NCI-H2107 treated with DMSO at 0.1 percent for 48 hours (cell line): ENCODE measurements around the gene WHRN.

Experiments used
- DNase-seq: peaks from one replicate; lab custom pipeline; 2025; ENCODE audit not compliant: unreplicated experiment; lab: John Stamatoyannopoulos, UW

The WHRN gene

DNA sequence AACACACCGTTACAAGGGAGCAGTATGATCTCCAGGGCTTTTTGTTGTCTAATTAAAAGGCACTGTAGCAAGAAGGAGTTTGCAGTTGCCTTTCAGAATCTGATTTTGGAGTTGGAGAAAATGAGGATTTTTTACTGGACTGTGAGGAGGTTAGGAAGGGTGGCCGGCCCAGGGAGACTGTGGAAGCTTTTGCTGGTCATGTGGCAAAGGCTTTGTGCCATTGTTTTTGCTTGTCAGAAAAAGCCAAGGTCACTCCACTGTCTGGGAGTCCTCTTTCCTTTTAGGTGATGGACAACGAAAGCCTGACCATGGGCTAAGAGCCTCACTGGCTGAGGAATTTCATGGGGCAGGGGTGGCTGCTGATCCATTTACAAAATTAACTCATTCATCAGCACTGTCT lies 10.3 kb upstream of the WHRN start:
- no peak for DNase-seq

DNA sequence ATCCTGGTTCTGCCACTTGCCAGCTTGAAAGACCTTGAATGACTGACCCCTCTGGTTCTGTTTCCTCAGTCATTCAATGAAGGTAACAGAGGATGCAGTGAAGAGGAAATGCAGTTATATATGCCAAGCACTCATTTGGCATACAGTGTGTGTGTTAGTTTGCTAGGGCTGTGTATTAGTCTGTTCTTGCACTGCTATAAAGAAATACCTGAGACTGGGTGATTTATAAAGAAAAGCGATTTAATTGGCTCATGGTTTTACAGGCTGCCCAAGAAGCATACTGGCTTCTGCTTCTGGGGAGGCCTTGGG lies 8.6 kb upstream of the WHRN start:
- DNase-seq: no peak

DNA sequence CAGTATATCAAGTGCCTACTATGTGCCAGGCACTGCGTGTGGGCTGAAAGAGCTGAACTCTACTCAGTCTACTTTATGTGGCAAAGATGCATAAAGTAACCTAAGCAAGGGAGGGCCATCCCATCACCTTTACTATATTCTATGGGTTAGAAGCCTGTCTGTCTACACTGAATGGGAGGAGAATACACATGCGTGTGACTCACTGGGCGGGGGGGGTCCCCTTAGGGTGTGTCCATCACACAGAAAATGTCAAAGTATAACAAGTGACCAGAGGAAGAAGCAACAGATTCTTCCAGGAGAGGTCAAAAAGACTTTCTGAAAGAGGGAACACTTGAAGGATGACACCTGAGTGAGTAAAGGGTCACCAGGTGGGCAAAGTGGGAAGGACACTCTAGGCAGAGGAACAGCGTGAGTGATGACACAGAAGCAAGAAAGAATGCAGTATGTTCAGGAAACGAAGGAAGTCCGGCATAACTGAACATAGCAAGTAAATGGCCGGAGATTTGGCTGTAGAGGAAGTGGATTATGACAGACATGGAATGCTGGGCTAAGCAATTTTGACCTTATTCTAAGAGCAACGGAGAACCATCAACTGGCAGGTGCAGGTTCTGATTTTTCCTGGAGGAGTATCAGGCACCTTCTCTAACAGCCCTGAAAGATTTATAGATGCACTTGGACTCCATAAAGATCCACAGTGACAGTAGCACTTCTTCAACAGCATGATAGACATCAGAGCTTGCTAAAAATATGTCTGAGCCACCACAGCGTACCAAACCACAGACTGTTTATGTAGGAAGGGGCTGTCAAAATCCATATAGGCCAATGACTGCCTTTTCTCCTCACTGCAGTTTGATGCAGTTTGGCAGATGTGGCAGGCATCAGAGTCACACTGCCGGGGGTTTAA lies 8.0 kb upstream of the WHRN start:
- DNase-seq: no peak

DNA sequence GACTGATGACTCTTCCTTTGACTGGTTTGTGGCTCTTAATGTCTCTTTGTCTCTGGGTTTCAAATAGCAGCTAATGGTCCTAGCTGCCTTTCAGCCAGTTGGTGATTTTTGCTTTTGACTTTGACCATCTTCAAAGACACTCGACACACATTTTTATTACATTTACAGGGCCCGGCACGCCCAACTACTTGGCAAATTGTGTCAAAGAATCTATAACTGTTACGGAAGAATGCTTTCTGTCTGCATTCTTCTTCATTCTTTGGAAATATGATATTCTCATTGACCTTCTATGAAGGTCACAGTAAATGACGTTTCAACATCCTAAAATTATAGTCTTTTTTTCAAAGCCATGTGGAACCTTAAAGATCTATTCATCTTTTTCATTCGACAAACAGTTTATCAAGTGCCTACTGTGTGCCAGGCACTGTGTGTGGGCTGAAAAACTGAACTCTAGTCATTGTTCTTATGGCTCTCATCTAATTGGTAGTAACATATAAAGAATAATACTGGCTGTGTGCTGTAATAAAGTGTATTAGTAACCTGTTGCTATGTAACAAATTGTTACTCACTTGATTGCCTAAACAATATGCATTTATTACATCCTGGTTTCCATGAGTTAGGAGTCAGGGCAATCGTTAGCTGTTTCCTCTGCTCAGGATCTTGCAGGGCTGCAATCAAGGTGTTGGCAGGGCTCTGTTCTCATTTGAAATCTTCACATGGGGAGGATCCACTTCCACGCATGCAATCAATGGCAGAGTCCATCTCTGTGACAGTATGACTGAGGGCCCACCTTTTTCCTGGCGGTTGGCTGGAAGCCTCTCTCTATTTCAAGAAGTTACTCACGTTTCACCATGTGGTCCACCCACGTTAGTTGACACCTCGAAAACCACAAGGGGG lies 7.0 kb upstream of the WHRN start:
- no peak for DNase-seq

DNA sequence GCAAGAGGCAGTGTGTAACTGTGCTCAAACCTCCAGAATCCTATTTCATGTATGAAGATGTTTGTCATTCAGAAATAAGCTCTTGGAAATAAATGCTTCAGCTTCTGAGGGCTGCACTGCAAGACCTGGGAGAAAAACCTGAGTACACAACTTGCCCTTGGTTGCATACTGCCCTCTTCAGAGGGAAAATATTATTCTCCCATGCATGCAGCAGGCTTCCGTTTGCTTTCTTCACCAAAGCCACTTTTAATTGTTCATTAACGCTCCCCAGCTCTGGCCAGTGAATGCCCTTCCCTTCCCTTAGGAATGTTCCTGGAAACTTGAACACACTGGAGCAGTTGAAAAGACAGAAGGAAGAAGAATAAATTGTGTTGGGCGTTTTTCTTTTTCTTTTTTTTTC lies 2.5 kb upstream of the WHRN start:
- peak; percentile 61 for DNase-seq

DNA sequence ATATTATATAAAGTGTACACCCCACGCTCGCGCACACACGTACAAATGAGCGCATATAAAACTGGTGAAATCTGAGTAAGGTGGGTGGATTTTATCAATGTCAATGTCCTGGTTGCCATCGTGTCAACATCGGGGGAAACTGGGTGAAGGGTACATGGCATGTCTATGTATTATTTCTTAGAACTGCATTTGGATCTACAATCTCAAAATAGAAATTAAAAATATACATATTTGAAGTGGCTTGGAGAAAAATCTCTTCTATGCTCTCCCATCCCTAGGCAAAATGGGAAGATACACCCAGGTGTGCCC lies 763 bp upstream of the WHRN start:
- no peak for DNase-seq

DNA sequence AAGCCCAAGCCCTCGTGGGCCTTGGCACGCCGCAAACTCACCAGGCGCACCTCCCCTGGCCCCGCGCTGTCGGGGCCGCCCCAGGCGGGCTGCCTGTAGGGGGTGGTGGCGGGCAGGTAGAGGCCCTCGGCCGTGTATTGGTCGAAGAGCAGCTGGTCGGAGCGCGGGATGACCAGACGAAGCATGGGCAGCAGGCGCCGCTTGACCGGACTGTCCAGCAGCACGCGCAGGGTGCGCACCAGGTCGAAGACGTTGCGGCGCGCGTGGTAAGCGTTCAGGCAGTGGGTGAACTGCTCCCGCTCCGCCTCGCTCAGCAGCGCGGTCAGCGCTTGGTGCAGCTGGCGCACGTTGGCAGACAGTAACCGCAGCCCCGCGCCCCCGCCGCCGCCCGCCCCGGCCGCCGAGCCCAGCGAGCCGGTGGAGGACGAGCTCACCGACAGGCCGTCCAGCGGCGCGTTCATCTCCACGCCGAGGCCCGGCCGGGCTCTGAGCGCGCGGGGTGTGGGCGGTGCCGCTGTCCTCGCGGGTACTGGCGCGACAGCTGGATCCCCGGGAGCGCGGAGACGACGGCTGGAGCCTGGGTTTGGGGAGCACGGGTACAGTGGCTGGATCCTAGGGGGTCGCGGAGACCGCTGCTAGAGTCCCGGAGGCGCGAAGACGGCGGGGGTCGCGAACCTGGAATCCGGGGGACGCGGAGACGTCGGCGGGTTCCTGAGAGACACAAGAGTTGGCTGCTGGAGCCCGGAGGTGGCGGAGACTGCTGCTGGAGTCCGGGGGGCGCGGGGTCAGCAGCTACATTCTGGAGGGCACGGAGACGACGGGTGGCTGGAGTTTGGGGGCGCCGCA lies 709 bp downstream of the WHRN start:
- DNase-seq: no peak

DNA sequence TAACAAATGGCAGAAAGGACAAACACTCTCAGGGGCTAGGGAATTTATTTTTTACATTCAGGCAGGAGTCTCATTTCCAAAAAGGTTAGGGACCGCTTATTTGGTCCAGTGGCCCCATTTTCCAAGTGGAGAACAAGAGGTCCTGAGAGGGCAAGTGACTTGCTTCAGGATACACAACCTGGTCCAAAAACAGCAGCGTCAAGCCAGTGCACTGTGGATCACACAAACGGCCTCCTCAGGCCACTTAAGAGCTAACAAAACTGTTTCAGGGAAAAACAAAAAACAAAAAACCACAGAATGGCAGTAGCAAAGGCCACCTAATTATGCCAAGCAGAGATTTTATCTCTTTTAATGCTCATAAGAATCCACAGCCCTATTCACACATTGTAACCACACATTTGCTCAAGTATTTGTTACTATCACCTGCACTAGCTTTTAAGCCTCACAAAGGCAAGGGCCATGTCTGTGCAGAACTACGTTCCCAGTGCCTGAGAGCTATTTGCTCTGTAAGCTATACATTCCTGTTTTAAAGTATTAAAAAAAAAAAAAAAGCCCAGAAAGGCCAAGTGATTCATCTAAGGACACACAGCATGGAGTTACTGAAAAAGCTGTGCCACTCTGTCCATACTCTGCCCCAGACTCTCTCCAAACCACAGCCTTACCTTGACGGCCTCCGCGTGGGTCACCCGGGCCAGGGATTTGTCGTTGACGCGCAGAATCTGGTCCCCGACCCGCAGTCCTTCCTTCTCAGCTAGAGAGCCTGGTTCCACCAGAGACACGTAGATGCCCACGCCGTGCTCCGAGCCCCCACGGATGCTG lies 1.5 kb downstream of the WHRN start:
- peak; percentile 38 for DNase-seq

DNA sequence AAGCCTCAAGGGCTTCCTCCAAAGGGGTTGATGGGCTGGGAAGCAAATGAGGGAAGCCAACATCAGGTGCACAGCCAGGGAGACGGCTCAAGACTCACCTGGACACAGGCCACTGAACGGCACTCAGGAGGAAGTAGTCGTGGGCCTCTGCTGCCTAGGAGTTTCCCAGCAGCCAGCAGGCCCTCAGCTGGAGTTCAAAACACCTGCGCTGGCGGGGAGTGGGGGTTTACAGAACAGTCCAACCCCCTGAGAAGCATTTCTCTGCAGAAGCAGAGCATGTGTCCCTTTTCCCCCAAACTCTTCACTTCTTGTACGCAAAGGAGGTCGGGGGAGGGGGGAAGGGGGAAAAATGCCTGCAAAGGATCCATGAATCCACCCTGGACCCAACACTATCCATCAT lies 2.3 kb downstream of the WHRN start:
- peak; percentile 29 for DNase-seq

DNA sequence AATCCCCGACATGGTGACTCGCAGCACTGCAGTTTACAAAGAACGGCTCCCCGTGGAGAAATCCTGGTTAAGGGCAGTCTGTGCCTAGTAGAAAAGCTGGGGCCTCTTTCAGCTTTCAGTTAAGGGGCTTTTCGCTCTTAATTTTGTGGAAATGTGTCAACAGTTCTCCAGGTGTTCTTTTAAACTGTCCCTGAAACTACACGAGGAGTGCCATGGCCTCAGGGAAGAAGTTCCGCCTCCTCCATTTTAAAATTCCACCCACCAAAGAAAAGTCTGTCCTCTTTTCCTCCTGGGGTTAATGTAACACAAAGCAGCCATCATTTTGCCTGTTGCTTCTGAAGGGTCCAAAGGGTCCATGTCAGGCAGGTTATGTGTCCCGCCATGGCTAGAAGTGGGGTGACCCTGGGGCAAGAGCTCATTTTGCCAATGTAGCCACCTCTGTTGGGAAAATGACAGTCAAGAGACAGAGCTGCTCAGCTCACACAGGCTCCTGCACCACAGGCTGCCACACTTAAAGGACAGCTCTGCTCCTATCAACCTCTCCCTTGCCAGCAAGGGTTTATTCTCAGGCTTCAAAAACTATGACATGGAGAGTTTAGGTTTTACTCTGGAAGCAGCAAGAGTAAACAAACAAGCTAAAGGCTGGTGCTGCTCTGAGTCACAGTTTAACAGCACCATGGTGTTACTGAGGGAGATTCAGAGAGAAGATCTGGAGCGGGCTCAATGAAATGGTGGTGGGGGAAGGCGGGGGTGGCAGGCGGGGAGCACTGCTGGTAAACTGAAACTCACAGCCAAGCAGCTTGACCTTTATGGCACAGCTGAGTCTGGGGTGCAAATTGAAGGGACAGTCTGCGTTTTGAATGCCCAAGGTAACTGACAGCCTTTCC lies 3.2 kb downstream of the WHRN start:
- DNase-seq: no peak

DNA sequence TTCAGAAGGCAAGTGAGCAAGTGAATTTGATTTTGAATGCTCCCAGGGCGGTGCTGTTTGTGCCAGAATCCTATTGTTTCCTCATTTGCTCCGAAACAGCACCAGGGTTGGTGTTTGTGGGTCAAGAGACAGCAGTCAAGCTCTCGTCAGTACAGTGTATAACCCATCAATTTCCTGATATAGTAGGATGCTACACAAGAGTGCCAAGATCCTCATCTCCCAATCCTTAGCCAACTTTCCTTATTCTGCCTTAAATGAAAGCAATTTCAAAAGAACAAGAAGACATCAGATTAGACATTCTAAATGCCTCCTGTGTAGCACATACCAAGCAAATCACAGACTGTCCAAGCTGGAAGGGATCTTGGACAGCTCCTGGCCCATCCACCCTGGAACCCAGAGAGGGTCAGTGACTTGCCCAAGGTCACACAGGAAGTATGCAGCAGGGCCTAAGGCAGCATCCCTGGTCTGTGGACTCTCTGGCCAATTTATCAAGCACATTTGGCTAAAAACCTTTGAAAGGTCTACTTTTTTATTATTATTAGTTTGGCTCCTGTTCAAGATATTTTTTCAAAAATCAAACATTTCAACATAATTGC lies 4.5 kb downstream of the WHRN start:
- DNase-seq: no peak

DNA sequence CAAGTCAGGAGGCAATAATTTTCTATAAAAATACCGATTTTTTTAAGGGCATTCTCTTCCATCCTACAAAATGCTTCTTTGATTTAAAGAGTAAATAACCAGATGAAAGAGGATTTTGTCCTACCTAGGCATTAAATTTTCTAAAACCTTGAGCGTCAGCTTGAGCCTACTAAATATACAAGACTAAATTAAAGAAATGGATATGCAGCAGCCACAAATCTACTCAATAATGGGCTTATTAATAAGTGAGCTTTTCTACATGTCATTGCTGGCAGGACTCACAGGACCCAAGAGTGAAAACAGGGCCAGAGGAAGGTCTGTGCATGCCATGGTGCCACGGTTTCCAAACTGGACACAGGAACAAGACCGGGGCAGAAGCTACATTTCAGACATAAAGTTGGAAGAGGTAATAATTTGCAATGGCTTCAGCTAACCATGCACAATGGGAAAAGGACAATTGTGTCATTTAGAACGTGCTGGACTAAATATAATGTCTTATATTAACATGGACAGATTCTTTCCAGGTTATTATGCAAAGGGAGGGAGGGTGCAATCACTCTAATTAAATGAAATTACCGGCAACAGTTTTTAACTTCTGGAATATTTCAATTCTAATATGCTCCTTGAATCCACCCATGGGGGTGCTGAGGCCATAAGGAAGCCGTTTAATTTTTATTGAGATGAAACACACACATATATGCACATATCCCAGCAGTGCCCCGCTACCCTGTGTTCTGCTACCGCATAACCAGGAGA lies 5.2 kb downstream of the WHRN start:
- DNase-seq: no peak

DNA sequence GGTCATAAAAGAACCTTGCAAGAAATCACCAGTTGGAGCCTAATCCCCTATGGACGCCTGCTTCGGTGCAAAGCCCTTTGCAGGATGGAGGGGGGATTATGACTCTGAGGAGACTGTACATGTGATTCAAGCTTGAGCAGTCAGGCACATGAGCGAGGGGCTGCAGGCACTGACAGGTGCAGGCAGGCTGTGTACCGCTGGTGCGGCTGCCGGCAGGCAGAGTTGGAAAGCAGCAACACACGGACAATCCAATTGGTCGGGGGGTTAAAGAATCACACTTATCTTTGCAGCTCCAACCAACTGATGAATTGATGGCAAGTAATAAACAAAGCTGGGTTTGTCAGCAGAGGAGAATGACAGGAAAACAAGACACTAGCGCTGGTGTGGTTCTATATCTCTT lies 5.7 kb downstream of the WHRN start:
- no peak for DNase-seq

DNA sequence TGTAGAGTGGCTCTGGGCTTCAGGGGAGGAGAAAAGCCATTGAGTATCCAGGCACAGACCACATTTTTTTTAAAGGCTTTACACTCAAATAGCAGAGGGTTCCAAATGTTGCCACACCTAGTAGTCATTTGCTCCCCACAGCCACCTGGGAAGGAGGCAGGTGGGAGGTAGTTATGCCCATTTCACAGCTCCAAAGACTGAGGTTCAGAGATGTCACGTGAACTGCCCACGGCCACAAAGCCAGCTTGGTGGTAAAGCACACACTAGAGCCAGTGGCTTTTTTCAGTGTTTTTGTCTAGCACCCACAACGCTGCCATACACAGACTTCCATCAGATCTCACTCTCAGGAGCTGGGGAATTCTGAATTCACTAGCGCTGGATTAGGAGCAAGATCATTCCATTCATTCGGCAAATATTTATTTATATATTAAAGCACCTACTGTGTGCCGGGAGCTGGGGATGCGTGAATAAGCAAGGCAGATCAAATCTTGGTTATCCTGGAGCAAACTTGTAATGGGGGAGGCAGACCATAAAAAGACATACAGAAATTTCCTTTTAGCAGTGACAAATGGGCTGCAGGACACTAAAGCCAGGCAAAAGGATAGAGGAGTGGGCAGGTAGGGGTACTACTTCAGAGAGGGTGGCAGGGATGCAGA lies 7.4 kb downstream of the WHRN start:
- DNase-seq: no peak

DNA sequence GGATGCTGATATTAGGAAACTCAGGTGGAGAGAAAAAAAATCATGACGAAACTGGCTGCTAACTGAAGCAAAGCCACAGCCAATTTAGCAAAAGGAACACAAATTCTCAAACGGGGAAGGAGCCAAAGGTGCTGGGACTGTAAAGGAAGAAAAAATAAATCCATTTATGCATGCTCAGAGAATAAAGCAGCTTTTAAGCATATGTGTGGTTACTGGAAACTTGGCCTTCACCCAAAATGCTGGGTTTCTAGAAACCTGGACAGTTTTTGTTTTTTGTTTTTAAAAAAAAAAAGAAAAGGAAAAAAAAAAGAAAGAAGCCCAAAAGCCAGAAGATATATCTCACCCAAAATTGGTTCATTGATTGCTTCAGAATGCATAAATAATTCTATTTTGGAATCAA lies 8.0 kb downstream of the WHRN start:
- peak; percentile 18 for DNase-seq

DNA sequence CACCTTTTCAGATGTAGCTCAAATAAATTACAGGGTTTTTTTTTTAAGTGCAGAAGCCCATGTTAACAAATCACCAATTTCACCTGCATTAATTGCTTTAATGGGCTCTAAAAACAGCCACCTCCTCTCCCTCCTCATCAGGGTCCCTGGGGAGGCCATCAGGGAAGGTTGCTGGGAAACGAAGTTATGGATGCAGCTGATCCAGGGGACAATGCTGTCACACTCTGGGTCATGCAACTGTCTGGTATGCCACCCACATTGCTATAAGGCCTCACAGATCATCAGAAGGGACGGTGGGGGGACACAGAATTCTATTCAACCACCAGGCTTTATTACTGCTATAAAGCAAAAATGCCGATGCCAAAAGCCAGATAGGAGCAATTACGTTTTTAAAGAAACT lies 9.3 kb downstream of the WHRN start:
- no peak for DNase-seq

DNA sequence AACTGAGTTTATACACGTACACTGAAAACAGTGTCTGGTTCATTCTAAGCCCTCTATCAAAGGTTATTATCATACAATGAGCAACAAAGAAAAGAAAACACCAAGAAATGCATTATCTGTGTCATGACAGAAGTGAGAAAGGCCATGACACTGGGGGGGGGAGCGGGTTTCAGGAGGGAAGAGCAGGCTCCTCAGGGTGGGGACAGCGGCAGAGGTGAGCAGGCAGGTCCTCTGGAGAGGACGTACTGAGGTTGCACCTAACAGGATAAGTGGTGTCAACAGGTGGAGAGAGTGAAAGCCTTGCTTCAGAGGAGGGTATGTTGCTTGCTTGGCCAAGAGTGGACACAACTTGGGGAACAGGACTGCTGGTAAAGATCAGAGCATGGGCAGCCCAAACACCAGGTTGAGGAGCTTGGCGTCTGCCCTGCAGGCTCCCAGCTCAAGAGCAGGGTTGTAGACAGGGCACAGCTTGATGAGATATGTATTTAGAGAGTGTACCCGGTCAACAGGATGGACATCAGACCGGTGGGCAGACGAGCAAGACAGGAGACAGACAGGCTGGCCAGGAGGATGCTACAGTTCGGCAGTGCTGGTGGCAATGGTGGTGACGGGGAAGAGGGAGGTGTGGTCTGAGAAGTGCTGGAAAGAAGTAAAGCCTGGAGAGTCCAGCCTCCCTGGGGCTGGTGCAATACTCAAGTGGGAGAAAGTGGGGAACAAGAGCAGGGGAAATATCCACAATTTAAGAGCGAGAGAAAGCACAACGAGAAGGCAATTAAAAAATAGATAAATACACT lies 10.3 kb downstream of the WHRN start:
- no peak for DNase-seq
